Activated CD8-positive, alpha-beta memory T cell treated with anti-CD3 and anti-CD28 coated beads, Interleukin-2, amount 50 U/mL, for 1 hour (primary cell): Measurements from ENCODE around the gene ARPC2.

Source experiments
- DNase-seq: peaks from one replicate; pipeline ENCODE4 v3.0.0-alpha.2; 2020; ENCODE audit errors: extremely low read depth

ARPC2 gene

DNA sequence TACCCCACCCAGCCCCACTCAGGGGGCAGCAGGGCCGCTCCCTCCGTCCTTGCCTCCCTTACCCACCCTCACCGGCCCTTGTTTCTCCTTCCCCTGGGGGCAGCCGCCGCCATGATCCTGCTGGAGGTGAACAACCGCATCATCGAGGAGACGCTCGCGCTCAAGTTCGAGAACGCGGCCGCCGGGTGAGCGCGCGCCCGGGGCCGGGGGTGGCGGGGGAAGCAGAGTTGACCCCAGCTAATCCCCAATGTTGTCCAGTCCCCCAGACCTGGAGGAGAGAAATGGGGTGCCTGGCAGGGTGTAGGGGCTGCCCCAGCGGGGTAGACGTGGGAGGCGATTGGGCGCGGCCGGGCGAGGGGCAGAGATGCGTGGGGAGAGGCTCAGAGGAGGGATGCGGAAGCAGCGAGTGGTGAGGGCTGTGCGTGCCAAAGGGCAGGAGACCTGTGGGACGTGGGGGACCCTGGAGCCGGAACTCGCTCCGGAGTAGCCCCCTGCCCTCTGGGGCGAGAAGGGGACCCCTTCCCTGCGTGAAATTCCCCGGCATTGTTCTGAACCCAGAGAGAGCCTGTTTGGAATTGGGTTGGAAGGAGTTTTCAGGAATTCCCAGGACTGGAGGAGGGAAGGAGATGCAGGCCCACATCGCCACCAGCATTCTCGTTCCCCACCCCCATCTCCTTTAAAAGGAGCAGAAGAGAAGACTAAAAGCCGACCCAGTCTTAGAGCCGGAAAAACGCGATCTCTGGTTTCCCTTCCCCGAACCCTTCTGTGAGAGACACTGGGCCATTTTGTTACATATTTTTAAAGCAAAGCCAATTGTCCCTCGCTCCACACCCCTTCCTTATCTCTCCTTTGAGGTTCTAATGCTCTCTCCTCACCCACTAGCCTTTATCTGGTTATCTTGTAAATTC, 625 bp downstream of the ARPC2 start:
- DNase-seq = no peak

DNA sequence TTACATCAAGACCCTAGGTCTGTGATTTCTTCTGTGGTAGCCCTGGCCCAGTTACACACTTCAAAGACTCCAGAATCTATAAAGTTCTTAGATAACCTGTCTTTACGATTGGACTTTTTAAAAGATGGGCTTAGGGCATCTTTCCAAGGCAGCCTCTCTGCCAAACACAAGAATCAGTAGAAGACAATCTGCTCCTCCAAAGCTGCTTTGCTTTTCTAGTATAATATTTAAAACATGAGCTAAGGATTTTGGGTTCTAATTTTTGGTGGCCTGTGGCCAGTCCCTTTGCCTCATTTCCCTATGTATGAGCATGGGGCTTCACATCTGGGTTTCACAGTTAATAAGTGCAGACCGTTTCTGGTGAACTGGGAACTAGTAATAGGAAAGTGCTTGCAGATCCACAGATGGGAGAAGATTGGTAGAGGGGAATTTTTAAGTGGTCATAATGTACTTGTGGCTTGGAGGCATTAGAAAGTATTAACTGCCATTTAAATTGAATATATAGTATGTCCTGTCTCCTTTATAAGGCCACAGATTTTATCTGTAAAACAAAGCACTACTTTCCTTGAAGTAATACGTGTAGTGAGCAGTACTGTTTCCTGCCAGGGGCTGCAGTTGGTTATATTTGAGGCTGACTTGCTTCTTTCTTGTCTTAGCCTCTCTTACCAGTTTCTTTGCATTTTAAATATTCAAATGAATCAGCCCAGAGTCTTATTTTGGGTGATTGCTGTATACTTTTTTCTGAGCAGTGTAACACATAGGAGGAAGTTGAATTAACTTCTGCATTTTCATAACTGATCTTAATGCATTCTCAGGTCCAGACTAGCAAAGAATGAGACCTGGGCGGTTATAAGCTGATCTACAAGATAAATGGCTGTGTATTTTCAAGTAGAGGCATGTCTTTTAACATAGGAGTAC, 1.5 kb downstream of the ARPC2 start:
- DNase-seq = no peak

DNA sequence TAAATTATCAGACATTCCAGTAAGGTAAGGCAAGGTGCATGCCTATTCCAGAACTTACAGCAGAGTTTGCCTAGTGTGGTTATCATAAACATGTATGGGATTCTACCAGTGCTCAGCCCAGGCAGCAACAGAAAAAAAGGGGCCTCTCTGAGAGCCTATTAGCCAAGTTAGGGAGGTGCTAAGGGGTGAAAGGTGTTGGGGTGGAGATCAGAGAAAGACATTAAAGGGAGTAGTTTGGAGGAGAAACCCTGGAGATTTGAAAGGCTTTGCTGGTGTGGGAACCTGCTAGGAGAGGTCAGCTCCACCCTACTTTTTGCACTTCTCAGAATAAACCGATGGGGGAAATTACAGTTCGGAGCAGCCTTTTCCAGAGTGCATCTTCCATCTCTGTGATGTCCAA, 2.9 kb downstream of the ARPC2 start:
- DNase-seq = no peak

DNA sequence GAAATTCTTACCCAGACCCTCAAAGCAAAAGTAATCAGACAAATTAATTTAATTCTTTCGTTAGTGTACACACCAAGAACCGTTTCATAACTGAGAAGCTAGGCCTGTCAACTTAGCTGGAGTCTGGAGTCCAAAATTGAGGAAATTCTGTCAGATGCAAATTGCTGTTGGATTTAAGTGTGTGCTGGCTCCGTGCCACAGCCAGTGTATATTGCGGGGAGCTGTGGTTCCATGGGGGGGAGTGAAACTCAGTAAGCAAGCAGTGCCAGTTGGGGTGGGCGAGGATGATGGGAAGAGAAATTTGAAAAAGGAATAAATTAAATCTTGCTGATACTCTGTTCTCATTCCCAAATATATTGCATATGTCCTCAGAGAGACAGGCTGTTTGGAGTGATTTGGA, 4.0 kb downstream of the ARPC2 start:
- DNase-seq = no peak

DNA sequence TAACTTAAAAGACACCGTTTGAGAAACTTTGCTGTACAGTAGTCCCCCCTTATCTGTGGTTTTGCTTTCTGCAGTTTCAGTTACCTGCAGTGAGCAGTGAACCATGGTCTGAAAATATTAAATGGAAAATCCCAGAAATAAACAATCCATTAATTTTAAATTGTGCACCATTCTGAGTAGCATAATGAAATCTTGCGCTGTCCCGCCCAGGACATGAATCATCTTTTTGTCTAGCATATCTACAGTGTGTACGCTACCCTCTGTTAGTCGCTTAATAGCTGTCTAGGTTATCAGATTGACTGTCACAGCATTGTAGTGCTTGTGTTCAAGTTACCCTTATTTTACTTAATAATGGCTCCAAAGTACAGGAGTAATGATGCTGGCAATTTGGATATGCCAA, 6.1 kb downstream of the ARPC2 start:
- DNase-seq = no peak

DNA sequence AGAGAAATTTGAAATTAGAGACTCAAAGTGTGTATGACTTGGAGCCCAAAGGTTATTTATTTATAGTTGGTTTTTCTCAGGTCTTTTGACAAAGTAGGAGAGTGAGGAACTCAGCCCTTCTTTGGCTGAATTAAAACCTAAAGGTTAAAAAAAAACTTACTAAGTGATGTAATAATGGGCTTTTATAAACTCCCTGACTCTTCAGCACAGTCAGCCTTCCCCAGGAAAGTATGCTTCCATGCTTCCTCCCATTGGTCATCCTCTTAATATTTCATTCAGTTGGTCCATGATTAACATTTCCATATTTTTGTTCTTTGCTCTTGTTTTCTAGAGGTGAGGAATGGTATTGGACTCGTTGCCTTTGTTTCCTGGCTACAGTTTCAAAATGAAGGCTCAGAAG, 7.2 kb downstream of the ARPC2 start:
- DNase-seq = no peak

DNA sequence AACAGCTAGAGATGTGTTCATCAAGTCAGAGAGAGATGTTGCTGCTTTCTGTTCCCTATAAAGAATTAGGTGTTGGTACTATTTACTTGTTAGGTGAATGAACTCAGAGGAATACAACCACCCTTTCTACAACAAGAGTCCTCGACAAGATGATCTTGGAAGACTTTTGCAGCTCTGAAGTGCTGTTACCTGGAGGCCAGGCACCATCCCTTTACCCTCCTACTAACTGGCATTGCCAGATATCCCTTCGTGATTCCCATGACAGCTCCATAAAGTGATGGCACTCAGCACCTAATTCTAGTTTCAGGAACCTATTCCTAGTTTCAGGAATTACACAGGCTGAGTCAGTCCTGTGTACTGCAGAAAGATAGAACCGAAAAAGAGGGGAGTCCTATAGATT, 9.9 kb downstream of the ARPC2 start:
- DNase-seq = no peak

DNA sequence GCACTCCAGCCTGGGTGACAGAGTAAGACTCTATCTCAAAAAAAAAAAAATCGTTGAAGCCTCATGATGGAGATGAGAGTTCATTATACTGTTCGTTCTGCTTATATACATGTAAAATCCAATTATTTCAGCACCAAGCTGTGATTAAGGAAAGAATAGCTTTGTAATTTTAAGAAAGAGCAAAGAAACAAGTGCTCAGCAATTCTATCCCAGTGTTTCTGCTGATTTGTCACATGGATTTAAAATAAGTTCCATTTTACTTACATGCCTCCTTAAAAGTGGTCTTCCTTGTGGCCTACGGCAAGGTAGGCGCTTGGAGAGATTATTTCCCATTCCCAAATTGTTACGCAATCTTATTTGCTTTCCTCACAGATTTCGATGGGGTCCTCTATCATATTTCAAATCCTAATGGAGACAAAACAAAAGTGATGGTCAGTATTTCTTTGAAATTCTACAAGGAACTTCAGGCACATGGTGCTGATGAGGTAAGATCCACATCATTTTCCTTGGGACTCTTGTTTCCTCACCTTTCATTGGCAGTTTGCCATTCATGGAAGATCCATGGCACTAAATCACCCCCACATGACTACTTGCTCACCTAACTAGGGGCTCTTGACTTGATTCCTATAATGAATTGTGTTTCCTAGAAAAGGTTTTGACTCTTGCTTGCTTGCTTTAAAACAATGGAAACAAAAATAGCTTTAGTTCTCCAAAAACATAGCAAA, 11.5 kb downstream of the ARPC2 start:
- no peak for DNase-seq

DNA sequence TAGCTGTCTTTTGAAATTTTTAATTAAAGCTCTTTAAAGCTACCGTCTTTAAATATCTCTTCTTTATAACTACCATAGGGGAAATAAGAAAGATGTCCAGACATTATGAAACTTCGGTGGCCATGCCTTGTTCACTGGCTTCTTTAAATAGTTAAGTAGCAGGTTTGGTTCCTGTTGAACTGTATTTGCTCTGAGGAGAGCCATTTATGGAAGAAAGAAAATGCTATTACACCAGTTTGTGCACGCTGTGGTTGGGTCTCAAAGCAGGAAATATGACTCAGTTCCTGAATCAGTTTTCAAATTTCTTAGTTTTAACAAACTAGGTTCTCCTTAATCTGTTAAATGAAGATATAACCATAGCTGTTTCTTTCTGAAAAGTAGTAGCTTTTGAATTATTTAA, 12.2 kb downstream of the ARPC2 start:
- no peak for DNase-seq

DNA sequence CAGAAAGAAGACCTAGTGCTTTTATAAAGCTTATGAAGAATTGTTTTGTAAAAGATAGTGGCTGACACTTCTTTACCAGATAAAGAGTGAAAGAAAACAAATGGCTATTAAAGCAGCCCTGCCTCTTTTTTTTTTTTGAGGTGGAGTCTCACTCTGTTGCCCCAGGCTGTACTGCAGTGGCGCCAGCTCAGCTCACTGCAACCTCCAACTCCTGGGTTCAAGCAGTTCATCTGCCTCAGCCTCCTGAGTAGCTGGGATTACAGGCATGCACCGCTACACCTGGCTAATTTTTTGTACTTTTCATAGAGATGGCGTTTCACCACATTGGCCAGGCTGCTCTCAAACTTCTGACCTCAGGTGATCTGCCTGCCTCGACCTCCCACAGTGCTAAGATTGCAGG, 12.9 kb downstream of the ARPC2 start:
- no peak for DNase-seq

DNA sequence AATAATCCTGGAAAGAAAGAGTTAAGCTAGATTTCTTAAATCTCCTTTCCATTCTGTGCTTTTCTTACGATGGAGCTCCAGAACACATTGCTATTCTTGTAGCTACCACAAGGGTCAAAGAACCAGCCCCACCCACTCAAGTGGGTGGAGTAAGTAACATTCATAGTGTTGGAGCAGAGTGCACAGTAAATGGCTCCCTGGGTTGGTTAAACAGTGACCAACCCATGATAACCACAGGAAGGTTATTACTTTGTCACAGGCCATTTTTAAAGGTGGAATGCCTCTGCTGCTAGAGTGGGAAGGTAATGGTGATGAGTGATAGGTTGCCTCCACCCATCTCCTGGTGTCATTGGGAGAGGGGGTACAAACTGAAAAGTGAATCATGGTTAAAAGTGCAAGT, 13.9 kb downstream of the ARPC2 start:
- no peak for DNase-seq

DNA sequence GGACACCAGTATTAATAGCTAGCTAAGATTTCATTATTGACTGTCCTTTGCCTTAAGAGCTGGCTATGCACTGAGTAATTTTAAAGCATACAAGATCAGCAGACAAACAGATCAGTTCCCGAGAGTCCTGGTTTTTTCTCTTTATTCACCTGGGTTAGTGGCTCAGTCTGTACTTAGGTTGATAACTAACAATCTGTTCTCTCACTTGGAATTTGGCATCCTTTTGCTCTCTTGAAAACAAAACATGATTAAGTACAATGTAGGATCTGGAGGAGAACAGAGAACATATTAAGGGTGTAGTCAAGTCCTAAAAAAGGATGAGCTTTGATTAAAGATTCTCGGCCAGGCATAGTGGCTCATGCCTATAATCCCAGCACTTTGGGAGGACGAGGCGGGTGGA, 16.6 kb downstream of the ARPC2 start:
- no peak for DNase-seq

DNA sequence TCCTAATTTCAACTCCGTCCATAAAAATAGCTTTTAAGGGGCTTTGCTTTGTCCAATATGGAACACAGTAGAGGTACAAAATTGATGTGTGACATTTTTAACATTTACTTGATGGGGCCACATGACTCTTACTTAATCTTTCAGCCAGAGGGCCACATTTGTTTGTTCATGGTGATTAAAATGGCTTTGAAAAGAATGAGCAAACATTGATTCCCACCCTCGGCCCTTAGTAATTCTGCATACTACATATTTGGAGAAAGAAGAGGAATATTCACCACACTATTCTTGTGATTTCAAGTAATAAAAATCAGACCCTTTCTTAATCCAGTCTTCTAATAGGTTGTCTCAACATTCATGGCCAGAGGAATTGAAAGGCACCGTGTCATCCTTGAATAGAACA, 17.5 kb downstream of the ARPC2 start:
- no peak for DNase-seq

DNA sequence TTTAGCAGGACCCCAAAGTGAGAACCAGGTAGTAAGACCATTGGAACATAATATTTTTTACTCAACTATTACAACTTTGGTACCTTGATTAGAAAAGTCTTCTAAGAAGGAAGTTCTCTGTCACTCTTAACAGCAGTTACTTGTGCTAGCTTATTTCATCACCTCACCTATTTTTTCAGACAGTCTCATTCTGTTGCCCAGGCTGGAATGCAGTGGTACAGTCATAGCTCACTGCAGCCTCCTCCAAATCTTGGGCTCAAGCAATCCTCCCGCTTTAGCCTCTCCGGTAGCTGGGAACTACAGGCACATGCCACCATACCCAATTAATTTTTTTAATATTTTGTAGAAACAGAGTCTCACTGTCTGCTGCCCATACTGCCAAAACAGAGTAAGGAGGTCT, 18.0 kb downstream of the ARPC2 start:
- DNase-seq = no peak

DNA sequence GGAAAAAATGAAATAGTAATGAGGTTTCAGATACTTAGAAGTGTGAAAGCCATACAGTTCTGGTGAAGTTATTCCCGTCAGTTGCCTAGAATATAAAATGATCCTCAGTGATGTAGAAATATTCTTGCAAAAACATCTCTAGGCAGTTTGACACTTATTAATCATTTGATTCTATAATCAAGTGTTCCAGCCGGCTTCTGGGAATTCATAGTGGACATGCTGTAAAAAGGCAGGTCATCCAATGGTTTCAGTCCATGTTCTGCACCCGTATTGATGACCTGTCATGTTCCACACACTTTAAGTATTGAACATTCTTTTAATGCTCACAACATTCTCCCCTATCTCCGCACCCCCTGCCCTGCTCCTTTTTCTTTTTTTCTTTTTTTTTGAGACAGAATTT, 19.8 kb downstream of the ARPC2 start:
- no peak for DNase-seq

DNA sequence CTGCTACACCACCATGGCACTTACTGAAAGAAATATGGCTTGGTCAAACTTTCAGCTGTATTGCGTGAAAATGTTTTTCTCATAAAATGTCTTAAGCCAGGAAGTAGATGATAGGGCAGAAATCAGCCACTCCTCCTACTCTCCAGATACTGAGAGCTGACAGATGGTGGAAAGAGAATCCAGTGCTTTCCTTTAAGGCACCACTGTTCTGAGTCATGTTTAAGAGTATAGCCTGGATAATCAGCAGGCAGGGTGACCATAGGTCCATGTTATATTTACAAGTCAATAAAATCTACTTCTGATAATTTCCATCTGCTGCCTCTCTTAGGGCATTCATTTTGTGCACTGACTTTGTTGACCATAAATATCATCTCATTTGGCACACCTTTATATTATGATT, 21.9 kb downstream of the ARPC2 start:
- no peak for DNase-seq

DNA sequence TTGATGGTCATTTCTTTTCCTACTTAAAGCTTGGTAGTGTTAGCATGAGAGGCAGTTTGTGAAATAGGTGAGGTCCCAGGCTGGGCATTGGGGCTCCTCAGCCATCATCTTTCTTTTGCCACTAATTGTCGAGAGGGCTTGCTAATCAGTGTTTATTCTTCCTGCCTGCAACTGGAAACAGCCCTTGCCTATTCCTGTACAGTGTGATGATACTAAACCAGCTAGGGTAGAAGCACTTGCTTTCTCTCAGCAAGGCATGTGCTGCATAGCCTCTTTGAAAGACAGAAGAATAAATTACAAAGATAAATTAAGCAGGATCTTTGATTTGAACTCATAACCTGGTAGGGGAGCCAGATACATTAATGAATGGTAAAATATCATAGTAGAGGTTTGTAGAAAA, 27.2 kb downstream of the ARPC2 start:
- DNase-seq = no peak

DNA sequence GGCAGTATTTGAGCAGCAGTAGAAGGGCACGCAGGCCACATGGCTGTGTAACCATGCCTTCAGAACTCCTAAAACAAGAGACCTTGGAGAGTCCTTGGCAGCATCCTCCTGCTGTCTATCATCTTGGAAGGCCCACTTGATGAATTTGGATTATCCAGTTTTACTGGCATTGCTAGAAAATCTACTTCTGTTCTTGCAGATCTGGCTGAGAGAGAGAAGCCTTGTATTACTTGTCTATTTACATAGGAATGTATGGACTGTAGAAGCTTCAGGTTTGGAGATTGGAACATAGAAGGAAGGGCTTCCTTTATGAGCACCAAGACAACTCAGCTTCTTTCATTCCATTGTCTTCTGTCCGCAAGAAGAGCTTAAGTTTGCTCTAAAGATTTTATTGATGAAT, 27.7 kb downstream of the ARPC2 start:
- no peak for DNase-seq

DNA sequence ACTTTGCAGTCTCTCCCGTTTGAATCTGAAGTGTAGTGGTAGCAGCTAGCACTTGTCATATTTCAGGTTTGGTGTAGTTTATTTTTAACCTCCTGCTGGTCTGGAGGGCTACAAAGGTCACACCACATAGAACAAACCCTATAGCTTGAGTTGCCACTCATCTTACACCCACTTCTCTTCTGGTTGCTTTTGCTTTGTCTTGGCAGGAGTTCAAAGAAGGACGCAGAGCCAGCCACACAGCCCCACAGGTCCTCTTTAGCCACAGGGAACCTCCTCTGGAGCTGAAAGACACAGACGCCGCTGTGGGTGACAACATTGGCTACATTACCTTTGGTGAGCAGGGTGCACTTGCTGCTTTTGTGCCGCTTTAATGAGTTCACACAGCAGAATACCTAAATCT, 28.2 kb downstream of the ARPC2 start:
- DNase-seq = no peak

DNA sequence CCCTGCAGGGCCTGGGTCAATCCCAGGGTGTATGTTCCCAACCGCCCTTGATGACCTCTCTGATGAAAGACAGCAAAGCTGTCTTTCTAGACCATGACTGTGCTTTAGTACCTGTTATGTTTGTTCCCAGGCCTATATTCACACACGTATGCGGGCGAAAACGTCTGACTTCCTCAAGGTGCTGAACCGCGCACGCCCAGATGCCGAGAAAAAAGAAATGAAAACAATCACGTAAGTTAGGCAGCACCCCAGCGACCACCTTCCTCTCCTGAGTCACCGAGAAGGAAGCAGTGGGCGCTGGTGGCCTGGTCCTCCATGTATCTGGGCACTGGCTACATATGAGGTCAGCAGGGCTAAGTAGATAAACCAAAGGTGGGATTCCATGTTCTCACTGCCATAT, 32.7 kb downstream of the ARPC2 start:
- no peak for DNase-seq

DNA sequence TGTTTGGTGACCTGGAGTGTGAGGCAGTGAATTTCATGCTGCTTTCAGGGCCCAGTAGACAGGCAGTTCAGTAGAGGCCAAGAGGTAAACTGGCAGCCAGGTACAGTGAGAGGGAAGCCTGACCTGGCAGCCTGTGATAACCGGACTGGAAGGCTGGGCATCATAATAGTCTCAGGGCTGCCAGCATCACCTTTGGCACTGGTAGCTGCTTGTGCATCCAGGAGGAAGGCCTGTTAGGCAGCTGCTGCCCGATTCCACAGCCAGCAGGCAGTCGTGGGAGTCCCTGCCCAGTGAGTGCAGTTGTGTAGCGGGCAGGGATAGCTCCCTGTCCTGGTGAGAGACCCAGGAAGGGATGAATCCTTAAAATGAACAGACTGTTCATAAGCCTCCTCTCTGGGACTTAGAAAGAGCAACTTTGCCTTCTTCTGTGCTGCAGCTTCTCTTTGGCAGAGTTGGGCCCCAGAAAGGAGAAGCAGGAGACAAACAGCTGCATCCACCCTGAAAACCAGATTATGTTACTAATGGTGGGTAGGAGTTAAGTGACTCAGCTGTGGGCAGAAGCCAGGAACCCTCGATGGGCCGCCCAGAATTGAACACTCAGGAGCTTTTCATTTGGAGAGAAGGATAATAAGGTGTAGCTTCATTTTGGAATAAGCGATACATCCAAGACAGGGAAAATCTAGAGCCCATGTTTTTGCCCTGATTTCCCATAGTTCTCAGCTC, 35.7 kb downstream of the ARPC2 start:
- no peak for DNase-seq

DNA sequence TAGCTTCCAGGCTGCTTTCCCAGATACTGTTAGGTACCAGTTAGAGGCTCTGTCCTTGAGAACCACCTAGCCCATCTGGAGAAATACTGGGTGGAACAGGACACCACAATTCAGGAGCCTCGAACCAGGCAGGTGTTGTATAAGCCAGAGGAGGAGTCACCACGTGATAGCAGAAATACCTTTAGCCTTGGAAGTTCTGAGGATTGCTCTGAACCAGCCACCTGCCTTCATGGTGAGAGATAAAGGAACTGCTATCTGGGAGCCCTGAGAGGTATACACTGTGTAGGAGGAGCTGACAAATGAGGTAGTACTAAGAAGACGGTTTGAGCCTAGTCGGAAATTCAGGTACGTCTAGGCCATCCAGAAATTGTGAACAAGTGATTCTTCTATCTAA, 36.2 kb downstream of the ARPC2 start:
- DNase-seq = no peak
